ENCODE measurements around the gene TRPM2.

DNA sequence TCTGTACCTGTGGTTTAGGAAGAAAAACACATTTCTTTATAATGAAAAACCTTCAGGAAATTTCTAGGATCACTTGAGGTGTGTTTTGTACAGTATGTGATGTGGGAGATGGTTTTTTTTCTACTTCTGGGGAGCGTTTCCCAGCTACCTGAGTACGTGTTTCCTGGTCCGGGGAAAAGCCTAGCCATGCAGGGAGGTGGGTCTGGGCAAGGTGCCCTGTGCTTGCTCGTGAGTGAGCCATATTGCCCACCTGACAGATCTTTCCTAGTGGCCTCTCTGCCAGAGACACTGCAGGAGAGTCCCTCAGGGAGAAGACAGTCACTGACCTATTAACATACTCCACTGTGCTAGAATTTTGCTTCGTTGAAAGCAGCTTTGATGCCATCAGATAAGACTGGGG, 41.3 kb downstream of the TRPM2 start:
- no peak for TF ChIP-seq CTCF (IDR thresholded peaks at IDR 0.05)
- TF ChIP-seq POLR2A (IDR thresholded peaks at IDR 0.05), result no peak
- TF ChIP-seq EP300 (IDR thresholded peaks at IDR 0.05), result no peak
- no peak for TF ChIP-seq POLR2AphosphoS5 (IDR thresholded peaks at IDR 0.05)

All from stomach (tissue), 4 donors.